GM11168 (cell line): ENCODE measurements around the gene WWTR1.

Experiments used
- in situ Hi-C: fragments of 300-500 bp; cut with MboI; formaldehyde crosslinking; loops from one replicate; pipeline ENCODE4 v1.12.0; 2022; ENCODE audit warnings: low sequenced_read_pairs; ENCODE audit not compliant: unreplicated experiment

Gene WWTR1

DNA sequence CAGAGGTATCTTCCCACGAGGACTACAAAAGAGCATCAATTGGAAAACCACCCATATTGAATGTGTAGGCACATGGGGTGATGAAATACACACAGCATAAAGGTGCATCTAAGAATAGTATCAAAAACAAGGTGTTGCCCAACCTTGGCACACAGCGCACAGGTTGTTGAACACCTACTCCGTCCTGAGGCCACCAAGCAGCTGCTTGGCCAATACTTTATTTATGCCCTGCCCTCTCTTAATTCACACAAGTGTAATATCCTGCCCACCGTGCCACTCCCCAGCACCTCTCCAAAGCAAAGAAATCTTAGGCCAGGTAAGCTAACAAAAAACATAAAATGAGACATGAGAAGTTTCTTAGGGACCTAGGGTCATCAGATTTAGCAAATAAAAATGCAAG lies 31.2 kb downstream of the WWTR1 start:
- in situ Hi-C loops, result no loop called here

DNA sequence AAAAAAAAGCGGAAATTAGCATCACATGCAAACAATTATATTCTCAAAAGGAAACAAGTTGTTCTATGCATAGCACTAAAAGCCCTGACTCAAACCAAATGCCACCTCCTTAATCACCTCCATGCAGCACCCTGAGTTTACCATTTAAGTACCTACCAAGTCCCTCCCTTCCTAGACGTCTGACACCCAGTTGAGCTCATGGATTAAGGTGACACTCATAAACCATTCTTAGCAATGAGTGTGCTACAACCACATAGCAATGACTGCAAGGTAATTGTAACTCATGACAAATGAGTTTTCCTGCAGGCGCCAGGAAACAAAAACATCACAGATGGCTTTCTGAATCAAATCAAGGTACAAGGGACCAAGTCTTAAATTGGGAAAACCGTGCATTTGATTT lies 32.0 kb downstream of the WWTR1 start:
- in situ Hi-C loops, result no loop called here

DNA sequence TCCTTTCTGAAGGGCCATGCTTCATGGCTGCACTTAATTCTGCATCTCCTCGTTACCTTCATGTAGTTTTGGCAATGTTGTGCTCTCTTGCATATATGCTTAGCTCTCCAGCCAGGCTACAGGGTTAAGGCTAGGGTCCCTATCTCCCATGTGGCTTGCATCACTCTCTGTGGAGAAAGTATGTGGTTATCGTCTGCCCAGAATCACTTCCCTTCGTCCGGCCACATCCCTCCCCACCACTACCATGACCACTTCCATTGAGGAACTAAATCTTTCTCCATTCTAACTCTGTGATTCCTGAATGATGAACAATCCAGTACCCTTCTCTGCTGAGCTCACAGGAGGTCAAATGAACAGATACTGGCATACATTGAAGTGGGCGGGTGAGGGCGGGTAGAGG lies 34.0 kb downstream of the WWTR1 start:
- in situ Hi-C loops, result no loop called here

DNA sequence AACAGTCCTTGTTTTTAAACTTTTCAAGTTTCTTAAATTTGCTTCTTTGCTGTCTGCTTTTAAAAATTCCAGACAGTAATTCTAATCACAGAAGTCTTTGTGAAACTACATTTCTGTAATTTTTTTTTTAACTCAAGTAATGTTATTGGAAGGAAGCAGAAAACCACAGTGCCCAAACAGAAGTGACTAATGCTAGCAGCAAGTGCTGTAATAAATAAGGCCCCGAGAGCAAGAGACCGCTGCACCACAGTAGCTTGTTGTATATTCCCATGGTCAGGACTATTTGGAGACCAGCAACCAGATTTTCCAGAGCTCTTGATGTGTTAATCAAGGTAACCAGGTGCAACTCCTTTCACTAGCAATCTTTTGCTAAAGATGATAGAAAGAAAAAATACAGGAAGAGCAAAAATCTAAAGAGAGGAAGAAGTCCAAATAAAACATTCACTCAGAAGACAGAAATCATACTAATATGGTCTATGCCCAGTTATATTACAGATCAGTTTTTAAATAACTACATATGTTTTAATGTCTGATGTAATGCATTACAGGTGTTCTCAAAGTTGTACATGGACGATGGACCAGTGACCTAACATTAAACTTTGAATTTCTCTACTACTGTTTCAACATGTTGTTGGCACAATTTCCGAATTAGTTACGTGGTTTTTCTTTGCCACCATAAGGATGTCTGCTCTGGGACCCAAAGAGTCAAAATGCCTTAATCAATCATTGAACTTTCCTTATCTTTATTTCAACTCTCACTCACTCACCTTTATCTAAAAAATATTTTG lies 36.4 kb downstream of the WWTR1 start:
- in situ Hi-C loops, result no loop called here

DNA sequence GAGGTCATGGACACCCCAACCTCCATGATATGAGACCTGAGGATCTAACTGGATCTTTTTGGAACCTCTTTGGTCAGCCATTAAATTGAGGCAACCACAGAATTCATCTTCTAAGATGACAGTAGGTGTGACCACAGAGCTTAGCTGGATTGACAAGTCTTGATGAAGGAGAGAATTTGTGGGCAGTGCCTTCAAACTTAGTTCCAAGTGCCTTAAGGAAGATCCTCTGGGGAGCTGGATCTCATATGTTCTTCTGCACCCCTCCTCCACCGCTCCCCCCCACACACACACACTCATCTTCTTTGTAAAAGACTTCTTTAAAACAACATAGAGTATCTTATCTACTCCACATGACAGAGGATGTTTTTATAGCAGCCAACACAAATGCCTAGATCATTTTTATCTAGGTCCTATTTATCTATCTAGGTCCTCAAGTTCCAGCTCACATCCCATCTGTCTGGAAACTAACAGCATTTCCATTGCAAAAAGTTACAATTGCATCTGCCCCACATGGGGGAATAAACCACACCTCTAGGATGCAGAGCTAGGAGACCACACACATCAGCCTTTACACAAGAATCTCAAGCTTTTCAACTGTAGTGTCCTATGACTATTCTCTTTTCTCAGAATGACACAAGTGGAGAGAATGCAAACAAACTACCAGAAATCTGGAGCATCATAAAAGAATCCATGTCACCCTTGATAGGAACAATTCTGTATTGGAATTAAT lies 37.4 kb downstream of the WWTR1 start:
- in situ Hi-C loops, result no loop called here

DNA sequence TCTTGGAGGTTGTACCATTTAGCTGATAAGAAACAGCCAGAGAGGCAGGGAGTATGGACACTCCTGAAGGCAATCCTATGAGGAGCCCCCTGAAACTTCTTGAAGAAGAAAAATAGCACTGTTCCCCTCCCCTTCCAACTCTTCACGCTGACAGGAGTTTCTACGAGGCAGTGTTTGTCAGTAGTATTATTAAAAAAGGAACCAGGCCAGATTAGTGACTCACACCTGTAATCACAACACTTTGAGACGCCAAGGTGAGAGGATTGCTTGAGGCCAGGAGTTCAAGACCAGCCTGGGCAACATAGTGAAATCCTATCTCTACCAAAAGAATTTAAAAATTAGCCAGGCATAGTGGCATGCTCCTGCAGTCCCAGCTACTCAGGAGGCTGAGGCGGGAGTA lies 38.7 kb downstream of the WWTR1 start:
- in situ Hi-C loops, result no loop called here

DNA sequence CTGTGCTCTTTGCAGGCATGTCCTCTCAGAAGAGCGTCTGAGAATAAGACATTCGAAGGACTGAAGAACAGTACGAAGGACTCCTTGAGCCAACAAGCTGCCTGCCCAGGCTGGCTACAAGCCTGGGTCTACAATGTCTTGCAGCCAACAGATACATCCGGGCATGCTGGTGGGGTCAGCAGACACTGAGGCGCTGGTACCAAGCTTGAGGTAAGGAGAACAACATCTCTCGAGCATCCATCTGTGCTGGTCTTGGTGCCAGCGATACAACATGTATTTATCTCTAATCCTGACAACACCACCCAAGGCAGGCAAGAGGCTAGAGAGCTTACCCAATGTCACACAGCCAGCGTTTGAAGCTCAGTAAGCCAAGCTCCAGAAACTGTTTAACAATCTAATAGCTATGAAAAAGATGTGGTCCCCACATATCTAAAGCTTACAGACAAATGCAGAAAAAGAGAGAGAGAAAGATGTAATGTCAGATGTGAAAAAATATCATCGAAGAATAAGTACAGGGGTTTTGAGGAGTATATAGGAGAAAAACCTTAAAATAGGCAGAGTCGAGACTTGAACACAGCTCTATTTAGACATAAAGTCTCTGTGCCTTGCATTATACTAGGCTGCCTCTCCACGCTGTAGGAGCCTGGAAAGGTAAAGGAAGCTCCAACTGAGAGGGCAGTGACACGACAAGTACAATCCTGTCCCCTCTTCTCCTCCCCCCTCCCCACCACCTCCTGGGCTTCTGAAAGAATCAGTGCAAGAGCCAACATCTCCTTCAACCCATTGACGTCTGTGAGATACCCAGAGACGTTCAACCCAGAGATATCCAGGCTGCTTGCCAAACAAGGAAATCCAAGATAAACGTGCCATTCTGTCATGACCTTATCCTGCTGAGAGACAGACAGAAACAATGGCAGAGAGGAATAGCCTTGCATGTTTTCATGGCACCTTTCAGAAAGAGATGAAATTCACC lies 39.4 kb downstream of the WWTR1 start:
- in situ Hi-C loops, result no loop called here

- in situ Hi-C loops, result no loop called here
Observed at GRCh38 chr3:149615731-149616221, 42.0 kb downstream of the WWTR1 start.

- in situ Hi-C loops, result no loop called here
Observed at GRCh38 chr3:149613988-149614387, 43.8 kb downstream of the WWTR1 start.

- in situ Hi-C loops, result no loop called here
Observed at GRCh38 chr3:149612456-149612855, 45.4 kb downstream of the WWTR1 start.

- in situ Hi-C loops, result no loop called here
Observed at GRCh38 chr3:149611149-149611548, 46.7 kb downstream of the WWTR1 start.

GRCh38 chr3:149610351-149611105 lies 47.3 kb downstream of the WWTR1 start:
- in situ Hi-C loops, result no loop called here

- in situ Hi-C loops, result no loop called here
Observed at GRCh38 chr3:149609595-149609994, 48.2 kb downstream of the WWTR1 start.

GRCh38 chr3:149608987-149609386 lies 48.8 kb downstream of the WWTR1 start:
- in situ Hi-C loops, result no loop called here

DNA sequence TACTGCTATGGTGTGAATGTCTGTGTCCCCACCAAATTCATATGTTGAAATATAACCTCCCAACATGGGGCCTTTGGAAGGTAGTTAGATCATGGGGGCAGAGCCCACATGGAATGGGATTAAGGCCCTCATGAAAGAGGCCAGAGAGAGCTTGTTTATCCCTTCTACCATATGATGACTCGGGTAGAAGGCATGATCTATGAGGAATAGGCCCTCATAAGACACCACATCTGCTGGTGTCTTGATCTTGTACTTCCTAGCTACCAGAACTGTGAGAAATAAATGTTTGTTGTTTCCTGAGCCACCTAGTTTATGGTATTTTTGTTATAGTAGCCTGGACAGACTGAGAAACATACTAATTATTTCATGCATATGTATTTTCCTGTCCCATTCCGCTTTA lies 51.9 kb downstream of the WWTR1 start:
- in situ Hi-C loops, result no loop called here

DNA sequence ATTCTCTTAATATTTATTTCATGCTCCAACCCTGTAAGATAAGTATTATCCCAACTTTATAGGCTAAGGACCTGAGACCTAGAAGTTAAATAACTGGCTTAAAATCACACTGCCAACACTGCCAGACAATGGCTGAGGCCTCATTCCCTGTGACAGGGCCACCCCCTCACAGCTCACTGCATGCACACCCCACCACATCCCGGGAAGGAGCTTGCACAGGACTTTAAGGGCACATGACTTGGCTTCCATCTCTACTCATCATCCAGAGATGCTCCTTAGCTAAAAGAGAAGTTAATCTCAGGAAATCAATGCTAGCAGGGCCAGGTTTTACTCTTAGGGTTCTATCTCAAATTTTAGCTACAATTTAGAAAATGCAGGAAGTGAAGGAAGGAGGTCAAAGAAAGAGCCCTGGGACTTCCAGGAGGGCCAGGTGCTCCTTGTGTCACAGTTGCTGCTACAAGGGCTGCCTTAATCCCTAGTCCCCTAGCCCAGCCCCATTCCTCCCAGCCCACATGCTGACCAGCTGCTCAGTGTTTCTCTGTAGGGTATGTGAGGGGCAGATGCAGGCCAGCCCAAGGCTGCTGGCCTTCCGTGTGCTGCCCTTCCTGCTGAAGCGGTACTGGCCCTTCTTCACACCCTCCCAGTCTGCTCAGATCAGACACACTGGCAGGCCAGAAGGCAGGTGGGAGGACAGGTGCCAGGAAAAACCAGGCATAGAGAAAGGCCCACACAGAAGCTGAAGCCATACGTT lies 53.5 kb downstream of the WWTR1 start:
- in situ Hi-C loops, result no loop called here

GRCh38 chr3:149603126-149604074 lies 54.4 kb downstream of the WWTR1 start:
- in situ Hi-C loops, result no loop called here

DNA sequence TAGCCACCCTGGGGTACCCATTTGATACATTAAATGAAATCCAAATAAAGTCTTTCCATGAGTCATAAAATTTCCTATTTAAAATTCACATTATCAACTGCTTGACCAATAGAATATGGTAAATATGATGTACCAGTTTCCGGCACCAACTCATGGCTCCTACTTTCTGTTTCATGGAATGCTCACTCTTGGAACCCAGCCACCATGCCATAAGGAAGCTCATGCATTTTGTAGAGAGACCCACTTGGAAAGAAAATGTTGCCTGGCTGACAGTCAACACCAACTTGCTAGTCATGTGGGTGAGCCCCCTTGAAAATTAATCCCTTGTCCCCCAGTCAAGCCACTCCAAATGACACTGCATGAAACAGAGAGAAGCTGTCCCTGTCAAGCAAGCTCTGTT lies 57.2 kb downstream of the WWTR1 start:
- in situ Hi-C loops, result no loop called here
